B cell (primary cell): Measurements from ENCODE around the gene C12orf60. TPM values are rescaled to one million over a fixed set of nuclear protein-coding genes. Genes with fewer than 3 reads are reported as not detected.

Source experiments
- ATAC-seq: fragments of 200-7000 bp; cut with Tn5 transposase; one replicate; pipeline ENCODE4 v1.10.0; 2021; ENCODE audit warnings: low read depth, mild to moderate bottlenecking, moderate number of reproducible peaks, moderate library complexity
- CTCF ChIA-PET: fragments of 350-600 bp; sonication (Branson Sonifier 250); formaldehyde crosslinking; loops from one replicate; lab custom pipeline; 2021; ENCODE audit warnings: antibody characterized with exemption, inconsistent platforms; lab: Charles Lee
- POLR2A ChIA-PET: fragments of 350-600 bp; sonication (Branson Sonifier 250); formaldehyde crosslinking; loops from one replicate; lab custom pipeline; 2021; ENCODE audit warnings: antibody characterized with exemption; lab: Charles Lee
- DNase-seq: peaks from one replicate; pipeline ENCODE4 v3.0.0; 2013
- H2AFZ ChIP-seq: 2 replicates; pipeline ENCODE4 v1.6.1; 2012; ENCODE audit warnings: mild to moderate bottlenecking, low read depth, low read length; ENCODE audit not compliant: insufficient read depth, poor library complexity, severe bottlenecking
- H3K27ac ChIP-seq, 2 donors: 1 replicate in 1 of 2; 2 replicates in 1 of 2; pipeline ENCODE4 v1.5.1; 2012 to 2013; ENCODE audit warnings: low read length in 2 of 2, mild to moderate bottlenecking in 2 of 2, moderate library complexity in 1 of 2
- H3K27me3 ChIP-seq, 4 experiments: fragments of 200-600 bp in 1 of 4; sonication (generic) in 1 of 4; replicated peaks in 1 of 4; 1 replicate in 2 of 4; 2 replicates in 2 of 4; pipeline versions ENCODE4 v1.6.1 to v1.7.0; 2013 to 2016; ENCODE audit warnings: low read length in 3 of 4, mild to moderate bottlenecking in 2 of 4, mixed read lengths in 1 of 4, moderate library complexity in 1 of 4; ENCODE audit not compliant: insufficient read depth in 4 of 4, control insufficient read depth in 3 of 4; ENCODE audit errors: control extremely low read depth in 1 of 4
- H3K36me3 ChIP-seq, 2 experiments: replicated peaks in 1 of 2; 1 replicate in 1 of 2; 2 replicates in 1 of 2; pipeline versions ENCODE4 v1.6.1 to v1.7.1; 2013; ENCODE audit warnings: low read length in 1 of 2; ENCODE audit not compliant: insufficient read depth in 2 of 2, control insufficient read depth in 1 of 2; ENCODE audit errors: control extremely low read depth in 1 of 2, extremely low read depth in 1 of 2
- H3K4me1 ChIP-seq, 2 donors: fragments of 200-600 bp in 1 of 2; sonication (generic) in 1 of 2; 1 replicate in 1 of 2; 2 replicates in 1 of 2; pipeline versions ENCODE4 v1.5.1 to v1.6.1; 2013 to 2017; ENCODE audit warnings: low read length in 2 of 2; ENCODE audit not compliant: control insufficient read depth in 2 of 2, insufficient read depth in 2 of 2
- H3K4me2 ChIP-seq: replicated peaks from 2 replicates; pipeline ENCODE3; 2012; ENCODE audit warnings: mild to moderate bottlenecking, low read depth, low read length; ENCODE audit not compliant: poor library complexity, severe bottlenecking
- H3K4me3 ChIP-seq, 5 experiments: fragments of 200-600 bp in 1 of 5; sonication (generic) in 1 of 5; 1 replicate in 3 of 5; 2 replicates in 2 of 5; pipeline versions ENCODE4 v1.5.1 to v1.7.0; 2011 to 2016; ENCODE audit warnings: low read length in 4 of 5, mild to moderate bottlenecking in 4 of 5, low read depth in 2 of 5, control low read depth in 1 of 5, moderate library complexity in 1 of 5; ENCODE audit not compliant: insufficient read depth in 1 of 5; ENCODE audit errors: control extremely low read depth in 1 of 5, extremely low read depth in 1 of 5
- H3K79me2 ChIP-seq: fragments of 200-600 bp; sonication (generic); one replicate; pipeline ENCODE4 v1.6.0; 2016; ENCODE audit warnings: low read length; ENCODE audit not compliant: control insufficient read depth, insufficient read depth
- H3K9ac ChIP-seq: fragments of 200-600 bp; sonication (generic); 2 replicates; pipeline ENCODE4 v1.6.1; 2017; ENCODE audit warnings: mild to moderate bottlenecking, low read length, moderate library complexity
- H3K9me3 ChIP-seq, 3 donors: one replicate each; pipeline versions ENCODE4 v1.6.1 to v1.7.1; 2013; ENCODE audit warnings: low read length in 2 of 3; ENCODE audit not compliant: control insufficient read depth in 2 of 3, insufficient read depth in 1 of 3; ENCODE audit errors: control extremely low read depth in 1 of 3
- H4K20me1 ChIP-seq: 2 replicates; pipeline ENCODE4 v1.6.0; 2012; ENCODE audit warnings: mild to moderate bottlenecking, low read length; ENCODE audit not compliant: insufficient read depth, control insufficient read depth, poor library complexity, severe bottlenecking
- H3K27ac Mint-ChIP-seq: one replicate; pipeline ENCODE4 v1.8.0; 2021; ENCODE audit warnings: mixed read lengths
- H3K27me3 Mint-ChIP-seq: one replicate; pipeline ENCODE4 v1.8.0; 2021; ENCODE audit warnings: mixed read lengths
- H3K4me1 Mint-ChIP-seq: one replicate; pipeline ENCODE4 v1.8.0; 2021; ENCODE audit warnings: mixed read lengths
- H3K4me3 Mint-ChIP-seq: one replicate; pipeline ENCODE4 v1.8.0; 2021; ENCODE audit warnings: mixed read lengths
- H3K9me3 Mint-ChIP-seq: one replicate; pipeline ENCODE4 v1.8.0; 2022; ENCODE audit warnings: mixed read lengths; ENCODE audit not compliant: insufficient read depth
- EZH2 ChIP-seq: IDR thresholded peaks from 2 replicates; pipeline ENCODE4 v1.6.1; 2012; ENCODE audit warnings: borderline replicate concordance, low read depth, mild to moderate bottlenecking, moderate library complexity, low read length; ENCODE audit not compliant: insufficient read depth, poor library complexity, severe bottlenecking
- WGBS: methylation state at CpG from one replicate; pipeline ENCODE4 v1.1.5; 2013; ENCODE audit warnings: missing lambda C conversion rate; ENCODE audit not compliant: insufficient coverage; 5-methylcytosine and 5-hydroxymethylcytosine counted together
- intact Hi-C: fragments of 100-400 bp; cut with micrococcal nuclease; formaldehyde crosslinking; loops from one replicate; pipeline ENCODE4 v1.10.0; 2022
- polyA plus RNA-seq: library from polyadenylated mRNA; depleted of rRNA; stranded (reverse); fragments of >200 nt; gene quantifications from 2 replicates; pipeline ENCODE4 v1.2.3, GENCODE V29; 2012
- total RNA-seq, 2 donors: library from RNA; stranded (reverse); fragments of 120-200 nt in 1 of 2; gene quantifications; 1 replicate in 1 of 2; 2 replicates in 1 of 2; pipeline versions ENCODE4 v1.2.3 to v1.2.4, GENCODE V29; 2013 to 2022
- TF ChIP-seq, protein P1 (sequence below): fragments of 200-600 bp; IDR thresholded peaks from one replicate; pipeline ENCODE4 v1.8.0; 2022; ENCODE audit warnings: antibody characterized with exemption, mild to moderate bottlenecking

C12orf60 gene
- total and polyA plus RNA-seq, 2 donors (not counting 1 experiment from before 2014, with no cell fraction given): 0.25 to 1.2 TPM

DNA sequence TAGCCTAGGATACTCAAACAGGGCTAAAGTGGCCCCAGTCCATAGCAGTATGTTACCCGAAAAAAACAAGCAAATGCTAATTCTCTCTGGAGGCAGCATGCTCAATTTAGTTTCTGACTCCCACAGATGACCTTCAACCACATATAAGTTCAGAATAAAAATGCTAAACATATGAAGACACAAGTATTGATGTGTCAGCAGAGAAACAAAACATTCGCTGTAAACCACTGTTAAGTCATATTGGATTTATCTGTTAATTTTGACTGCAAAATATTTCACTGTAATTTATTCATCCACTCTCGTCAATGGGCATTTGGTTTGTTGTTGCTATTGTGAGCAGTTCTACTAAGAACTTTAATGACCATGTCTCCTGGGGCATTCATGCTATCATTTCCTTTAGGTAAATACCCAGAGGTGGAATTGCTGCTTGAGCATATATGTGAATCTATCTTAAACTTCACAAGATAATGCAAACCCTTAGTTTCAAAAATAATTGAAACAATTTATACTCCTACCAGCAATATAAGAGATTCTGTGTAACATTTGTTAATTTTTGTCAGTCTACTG is 36.7 kb upstream of the C12orf60 start:
- H3K27me3 Mint-ChIP-seq: no peaks in the 10 kb centered on the region
- Histone ChIP-seq H3K36me3 (peaks cover 4 to 24% of the 10 kb centered on the region in 2 experiments), H2AFZ (no peak overlapping the region), H3K4me2 (no peak overlapping the region), H3K9ac (no peak overlapping the region), H3K27ac (peak overlapping the region in 1 of 2 donors; percentile 94), H3K4me1 (peaks cover 25 to 27% of the 10 kb centered on the region in 2 donors), H4K20me1 (no peaks in the 10 kb centered on the region), H3K9me3 (peaks cover 1 to 13% (median 11%) of the 10 kb centered on the region in 3 donors), H3K79me2 (peaks cover 39% of the 10 kb centered on the region), H3K27me3 (no peaks in the 10 kb centered on the region), H3K4me3 (no peak overlapping the region)
- TF ChIP-seq, protein P1, sequence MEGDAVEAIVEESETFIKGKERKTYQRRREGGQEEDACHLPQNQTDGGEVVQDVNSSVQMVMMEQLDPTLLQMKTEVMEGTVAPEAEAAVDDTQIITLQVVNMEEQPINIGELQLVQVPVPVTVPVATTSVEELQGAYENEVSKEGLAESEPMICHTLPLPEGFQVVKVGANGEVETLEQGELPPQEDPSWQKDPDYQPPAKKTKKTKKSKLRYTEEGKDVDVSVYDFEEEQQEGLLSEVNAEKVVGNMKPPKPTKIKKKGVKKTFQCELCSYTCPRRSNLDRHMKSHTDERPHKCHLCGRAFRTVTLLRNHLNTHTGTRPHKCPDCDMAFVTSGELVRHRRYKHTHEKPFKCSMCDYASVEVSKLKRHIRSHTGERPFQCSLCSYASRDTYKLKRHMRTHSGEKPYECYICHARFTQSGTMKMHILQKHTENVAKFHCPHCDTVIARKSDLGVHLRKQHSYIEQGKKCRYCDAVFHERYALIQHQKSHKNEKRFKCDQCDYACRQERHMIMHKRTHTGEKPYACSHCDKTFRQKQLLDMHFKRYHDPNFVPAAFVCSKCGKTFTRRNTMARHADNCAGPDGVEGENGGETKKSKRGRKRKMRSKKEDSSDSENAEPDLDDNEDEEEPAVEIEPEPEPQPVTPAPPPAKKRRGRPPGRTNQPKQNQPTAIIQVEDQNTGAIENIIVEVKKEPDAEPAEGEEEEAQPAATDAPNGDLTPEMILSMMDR: no peak
- no peak for TF ChIP-seq EZH2
- DNase-seq (no peak), ATAC-seq (no peak)
- H3K27ac Mint-ChIP-seq: no peak overlapping the region
- ChIA-PET CTCF (no interaction called here), POLR2A (no interaction called here)
- WGBS: no CpG with 5 or more reads among the region's 3 CpGs
- peaks cover 40% of the 10 kb centered on the region for H3K4me1 Mint-ChIP-seq
- H3K4me3 Mint-ChIP-seq: peak overlapping the region; percentile 46
- intact Hi-C loops: no loop called here
- peaks cover 16% of the 10 kb centered on the region for H3K9me3 Mint-ChIP-seq

DNA sequence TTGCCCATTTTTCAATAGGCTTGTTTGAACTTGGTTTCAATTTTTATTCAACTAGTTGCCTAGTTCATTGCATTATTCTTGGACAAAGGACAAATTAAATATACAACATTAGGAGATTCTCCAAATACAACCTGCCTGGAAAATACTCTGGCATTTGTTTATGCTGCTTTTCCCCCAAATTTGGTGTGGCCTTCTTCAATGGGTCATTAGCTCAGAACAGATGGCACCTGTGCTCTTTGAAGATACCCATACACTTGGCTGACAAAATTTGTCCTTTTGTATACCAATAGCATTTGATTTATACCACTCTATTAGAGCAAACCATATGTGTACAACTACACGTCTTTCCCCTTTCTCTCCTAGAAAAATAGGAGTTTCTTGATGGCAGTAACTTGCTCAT is 35.9 kb upstream of the C12orf60 start:
- intact Hi-C loops: no loop called here
- Histone ChIP-seq H3K9ac (no peak overlapping the region), H3K4me1 (peaks cover 28 to 32% of the 10 kb centered on the region in 2 donors), H3K79me2 (peaks cover 39% of the 10 kb centered on the region), H3K27me3 (no peaks in the 10 kb centered on the region), H3K4me3 (no peak overlapping the region), H3K27ac (peak overlapping the region; percentile 35 to 94), H3K4me2 (no peak overlapping the region), H3K36me3 (peaks cover 4 to 18% of the 10 kb centered on the region in 2 experiments), H4K20me1 (no peaks in the 10 kb centered on the region), H3K9me3 (peaks cover 0 to 15% (median 11%) of the 10 kb centered on the region in 3 donors), H2AFZ (no peak overlapping the region)
- Mint-ChIP-seq H3K27me3 (no peaks in the 10 kb centered on the region), H3K27ac (peak overlapping the region; percentile 37), H3K4me3 (peak overlapping the region; percentile 16), H3K4me1 (peaks cover 41% of the 10 kb centered on the region), H3K9me3 (peaks cover 12% of the 10 kb centered on the region)
- WGBS: no CpG with 5 or more reads among the region's 1 CpG
- ChIA-PET CTCF (no interaction called here), POLR2A (interaction anchor here (0.7 kb wide), 1 partner anchor 399 kb away, joined by 3 read pairs; no protein-coding TSS in a partner anchor)
- TF ChIP-seq EZH2: no peak
- TF ChIP-seq, protein P1: no peak
- DNase-seq (no peak), ATAC-seq (no peak)
